Neural cell (in vitro differentiated cells): ENCODE data around the gene VSIG4. TPM values are rescaled to one million over a fixed set of nuclear protein-coding genes. Genes with fewer than 3 reads are reported as not detected.

Experiments used
- H2AFZ ChIP-seq: fragments of 200-600, 300-800 bp; sonication (generic), shearing (Covaris generic); 2 replicates; pipeline ENCODE4 v1.6.0; 2014; ENCODE audit warnings: low read depth, mild to moderate bottlenecking, antibody characterized with exemption, low read length, moderate library complexity
- H3F3A ChIP-seq: fragments of 200-600 bp; shearing (Covaris generic); 2 replicates; pipeline ENCODE4 v1.6.1; 2016; ENCODE audit warnings: mild to moderate bottlenecking, moderate library complexity, mixed read lengths, antibody characterized with exemption, low read length; ENCODE audit not compliant: insufficient read depth, poor library complexity, severe bottlenecking
- H3K27ac ChIP-seq: fragments of 200-600, 300-800 bp; sonication (generic), shearing (Covaris generic); 2 replicates; pipeline ENCODE4 v1.5.1; 2014; ENCODE audit warnings: mild to moderate bottlenecking, low read length, moderate library complexity
- H3K27me3 ChIP-seq: fragments of 300-800, 200-600 bp; sonication (generic), shearing (Covaris generic); 2 replicates; pipeline ENCODE4 v1.6.0; 2014; ENCODE audit warnings: mild to moderate bottlenecking, low read depth, low read length, moderate library complexity; ENCODE audit not compliant: insufficient read depth
- H3K36me3 ChIP-seq: fragments of 300-800, 200-600 bp; sonication (generic), shearing (Covaris generic); 2 replicates; pipeline ENCODE4 v1.5.1; 2014; ENCODE audit warnings: mild to moderate bottlenecking, antibody characterized with exemption, low read length, moderate library complexity; ENCODE audit not compliant: insufficient read depth
- H3K4me2 ChIP-seq: fragments of 300-800, 200-600 bp; sonication (generic), shearing (Covaris generic); 2 replicates; pipeline ENCODE4 v1.6.0; 2014; ENCODE audit warnings: mild to moderate bottlenecking, low read length
- H3K4me3 ChIP-seq: fragments of 300-800, 200-600 bp; sonication (generic), shearing (Covaris generic); 2 replicates; pipeline ENCODE4 v1.5.1; 2014; ENCODE audit warnings: mild to moderate bottlenecking, low read length, moderate library complexity
- H3K79me2 ChIP-seq: fragments of 200-600 bp; shearing (Covaris generic); replicated peaks from 2 replicates; pipeline ENCODE4 v1.6.0; 2014; ENCODE audit warnings: mild to moderate bottlenecking, low read length, moderate library complexity; ENCODE audit not compliant: insufficient read depth
- H3K9ac ChIP-seq: fragments of 300-800, 200-600 bp; sonication (generic), shearing (Covaris generic); 2 replicates; pipeline ENCODE4 v1.6.1; 2016; ENCODE audit warnings: mild to moderate bottlenecking, low read length, mixed read lengths
- H3K9me2 ChIP-seq: fragments of 200-600 bp; shearing (Covaris generic); 2 replicates; pipeline ENCODE4 v1.6.1; 2016; ENCODE audit warnings: mild to moderate bottlenecking, low read length, mixed read lengths; ENCODE audit not compliant: insufficient read depth
- H3K9me3 ChIP-seq: fragments of 200-600, 300-800 bp; sonication (generic), shearing (Covaris generic); 2 replicates; pipeline ENCODE4 v1.6.1; 2016; ENCODE audit warnings: mild to moderate bottlenecking, mixed run types, low read length, moderate library complexity, mixed read lengths
- H4K20me1 ChIP-seq: fragments of 200-600 bp; shearing (Covaris generic); 2 replicates; pipeline ENCODE4 v1.6.1; 2016; ENCODE audit warnings: mild to moderate bottlenecking, mixed run types; ENCODE audit not compliant: insufficient read depth
- EP300 ChIP-seq: fragments of 450-650 bp; conservative IDR thresholded peaks from 2 replicates; pipeline ENCODE4 v1.6.1; 2014; ENCODE audit warnings: antibody characterized with exemption, mild to moderate bottlenecking, moderate library complexity; ENCODE audit not compliant: poor library complexity, severe bottlenecking
- EZH2 ChIP-seq: fragments of 200-600, 300-800 bp; shearing (Covaris generic), sonication (generic); IDR thresholded peaks from 2 replicates; pipeline ENCODE4 v1.6.1; 2014; ENCODE audit warnings: antibody characterized with exemption, low read length, borderline replicate concordance, mild to moderate bottlenecking; ENCODE audit not compliant: insufficient read depth, poor library complexity, severe bottlenecking
- MXI1 ChIP-seq: fragments of 450-650 bp; conservative IDR thresholded peaks from 2 replicates; pipeline ENCODE4 v1.6.1; 2014; ENCODE audit warnings: antibody characterized with exemption, mild to moderate bottlenecking; ENCODE audit not compliant: poor library complexity, severe bottlenecking
- POLR2AphosphoS5 ChIP-seq: IDR thresholded peaks from 2 replicates; pipeline ENCODE4 v1.6.1; 2012
- RAD21 ChIP-seq: fragments of 450-650 bp; conservative IDR thresholded peaks from 2 replicates; pipeline ENCODE4 v1.6.1; 2014; ENCODE audit warnings: antibody characterized with exemption, mild to moderate bottlenecking, moderate library complexity
- SMC3 ChIP-seq: fragments of 450-650 bp; conservative IDR thresholded peaks from 2 replicates; pipeline ENCODE4 v1.6.1; 2014; ENCODE audit warnings: antibody characterized with exemption, mild to moderate bottlenecking, moderate library complexity; ENCODE audit not compliant: poor library complexity
- TAF1 ChIP-seq: IDR thresholded peaks from 2 replicates; pipeline ENCODE4 v1.6.1; 2012; ENCODE audit warnings: low read depth
- polyA plus RNA-seq: library from polyadenylated mRNA; depleted of rRNA; stranded (reverse); fragments of >200 nt; gene quantifications from 2 replicates; pipeline ENCODE4 v1.2.3, GENCODE V29; 2014
- TF ChIP-seq, protein P1 (sequence below): IDR thresholded peaks from 2 replicates; pipeline ENCODE4 v1.6.1; 2012; ENCODE audit warnings: borderline replicate concordance
- TF ChIP-seq, protein P2 (sequence below): fragments of 450-650 bp; IDR thresholded peaks from 2 replicates; pipeline ENCODE4 v1.5.1; 2014; ENCODE audit warnings: antibody characterized with exemption, mild to moderate bottlenecking, moderate library complexity; ENCODE audit not compliant: poor library complexity, severe bottlenecking

The VSIG4 gene
- polyA plus RNA-seq, 1 donor from 2014 or later = not detected

DNA sequence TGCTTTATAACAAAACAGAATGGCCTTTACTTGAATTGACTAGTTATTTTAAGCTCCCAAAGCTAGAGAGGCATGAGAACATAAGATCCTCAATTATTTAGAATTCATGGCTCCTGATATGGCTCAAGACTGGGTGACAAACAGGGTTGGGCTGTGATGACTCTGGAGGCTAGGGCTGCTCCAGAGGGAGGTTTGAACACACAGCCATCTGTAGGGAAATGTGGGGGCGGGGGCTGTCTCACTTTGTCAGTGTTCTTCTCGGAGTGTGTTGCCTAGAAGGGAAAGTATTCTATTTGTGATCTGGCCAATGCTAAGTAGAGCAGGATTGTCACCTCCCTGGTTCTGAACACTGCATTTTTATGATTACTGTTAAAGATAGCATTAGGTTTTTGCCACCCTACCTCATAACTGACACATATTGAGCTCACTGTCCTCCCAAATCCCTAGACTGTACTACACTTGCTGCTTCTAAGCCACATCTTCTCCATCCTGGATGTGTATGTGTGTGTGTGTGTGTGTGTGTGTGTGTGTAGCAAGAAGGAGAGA, 45.9 kb downstream of the VSIG4 start:
- no peaks in the 10 kb centered on the region for H3K36me3 ChIP-seq
- no peak overlapping the region for H3K27ac ChIP-seq
- no peaks in the 10 kb centered on the region for H4K20me1 ChIP-seq
- no peaks in the 10 kb centered on the region for H3K9me2 ChIP-seq
- H2AFZ ChIP-seq = no peak overlapping the region
- no peaks in the 10 kb centered on the region for H3K9me3 ChIP-seq
- H3K9ac ChIP-seq = no peak overlapping the region
- no peak overlapping the region for H3K4me2 ChIP-seq
- no peaks in the 10 kb centered on the region for H3K27me3 ChIP-seq
- no peaks in the 10 kb centered on the region for H3F3A ChIP-seq
- TF ChIP-seq TAF1 = no peak
- no peak for TF ChIP-seq RAD21
- TF ChIP-seq, protein P1, sequence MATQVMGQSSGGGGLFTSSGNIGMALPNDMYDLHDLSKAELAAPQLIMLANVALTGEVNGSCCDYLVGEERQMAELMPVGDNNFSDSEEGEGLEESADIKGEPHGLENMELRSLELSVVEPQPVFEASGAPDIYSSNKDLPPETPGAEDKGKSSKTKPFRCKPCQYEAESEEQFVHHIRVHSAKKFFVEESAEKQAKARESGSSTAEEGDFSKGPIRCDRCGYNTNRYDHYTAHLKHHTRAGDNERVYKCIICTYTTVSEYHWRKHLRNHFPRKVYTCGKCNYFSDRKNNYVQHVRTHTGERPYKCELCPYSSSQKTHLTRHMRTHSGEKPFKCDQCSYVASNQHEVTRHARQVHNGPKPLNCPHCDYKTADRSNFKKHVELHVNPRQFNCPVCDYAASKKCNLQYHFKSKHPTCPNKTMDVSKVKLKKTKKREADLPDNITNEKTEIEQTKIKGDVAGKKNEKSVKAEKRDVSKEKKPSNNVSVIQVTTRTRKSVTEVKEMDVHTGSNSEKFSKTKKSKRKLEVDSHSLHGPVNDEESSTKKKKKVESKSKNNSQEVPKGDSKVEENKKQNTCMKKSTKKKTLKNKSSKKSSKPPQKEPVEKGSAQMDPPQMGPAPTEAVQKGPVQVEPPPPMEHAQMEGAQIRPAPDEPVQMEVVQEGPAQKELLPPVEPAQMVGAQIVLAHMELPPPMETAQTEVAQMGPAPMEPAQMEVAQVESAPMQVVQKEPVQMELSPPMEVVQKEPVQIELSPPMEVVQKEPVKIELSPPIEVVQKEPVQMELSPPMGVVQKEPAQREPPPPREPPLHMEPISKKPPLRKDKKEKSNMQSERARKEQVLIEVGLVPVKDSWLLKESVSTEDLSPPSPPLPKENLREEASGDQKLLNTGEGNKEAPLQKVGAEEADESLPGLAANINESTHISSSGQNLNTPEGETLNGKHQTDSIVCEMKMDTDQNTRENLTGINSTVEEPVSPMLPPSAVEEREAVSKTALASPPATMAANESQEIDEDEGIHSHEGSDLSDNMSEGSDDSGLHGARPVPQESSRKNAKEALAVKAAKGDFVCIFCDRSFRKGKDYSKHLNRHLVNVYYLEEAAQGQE = no peak
- no peak for TF ChIP-seq EZH2
- TF ChIP-seq, protein P2, sequence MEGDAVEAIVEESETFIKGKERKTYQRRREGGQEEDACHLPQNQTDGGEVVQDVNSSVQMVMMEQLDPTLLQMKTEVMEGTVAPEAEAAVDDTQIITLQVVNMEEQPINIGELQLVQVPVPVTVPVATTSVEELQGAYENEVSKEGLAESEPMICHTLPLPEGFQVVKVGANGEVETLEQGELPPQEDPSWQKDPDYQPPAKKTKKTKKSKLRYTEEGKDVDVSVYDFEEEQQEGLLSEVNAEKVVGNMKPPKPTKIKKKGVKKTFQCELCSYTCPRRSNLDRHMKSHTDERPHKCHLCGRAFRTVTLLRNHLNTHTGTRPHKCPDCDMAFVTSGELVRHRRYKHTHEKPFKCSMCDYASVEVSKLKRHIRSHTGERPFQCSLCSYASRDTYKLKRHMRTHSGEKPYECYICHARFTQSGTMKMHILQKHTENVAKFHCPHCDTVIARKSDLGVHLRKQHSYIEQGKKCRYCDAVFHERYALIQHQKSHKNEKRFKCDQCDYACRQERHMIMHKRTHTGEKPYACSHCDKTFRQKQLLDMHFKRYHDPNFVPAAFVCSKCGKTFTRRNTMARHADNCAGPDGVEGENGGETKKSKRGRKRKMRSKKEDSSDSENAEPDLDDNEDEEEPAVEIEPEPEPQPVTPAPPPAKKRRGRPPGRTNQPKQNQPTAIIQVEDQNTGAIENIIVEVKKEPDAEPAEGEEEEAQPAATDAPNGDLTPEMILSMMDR = no peak
- TF ChIP-seq MXI1 = no peak
- TF ChIP-seq SMC3 = no peak
- TF ChIP-seq POLR2AphosphoS5 = no peak
- no peak for TF ChIP-seq EP300
- no peak overlapping the region for H3K4me3 ChIP-seq
- H3K79me2 ChIP-seq = no peaks in the 10 kb centered on the region

DNA sequence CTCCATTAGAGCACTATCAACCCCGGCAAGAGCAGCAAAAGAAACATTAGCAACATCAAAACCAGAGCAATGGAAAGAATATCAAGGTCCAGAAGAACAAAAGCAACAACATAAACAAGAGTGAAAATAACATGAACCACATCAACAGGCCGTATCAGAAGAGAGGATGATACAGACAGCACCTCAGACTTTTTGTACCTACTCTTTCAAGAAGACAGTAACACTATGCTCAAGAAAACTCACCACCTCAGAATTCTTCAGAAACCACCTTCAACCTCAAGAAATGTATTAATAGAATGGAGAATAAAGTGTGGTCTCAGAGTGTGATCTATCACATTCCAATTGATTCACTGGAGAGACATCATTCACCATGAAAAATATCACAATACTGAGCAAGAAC, 46.5 kb downstream of the VSIG4 start:
- TF ChIP-seq POLR2AphosphoS5 (no peak), RAD21 (no peak), TAF1 (no peak), EP300 (no peak)
- TF ChIP-seq, protein P1 = no peak
- H3K9me3 ChIP-seq = no peaks in the 10 kb centered on the region

More for the DNA sequence above, 46.5 kb downstream of the VSIG4 start:
- Histone ChIP-seq H3K4me2 (no peak overlapping the region), H3K36me3 (no peaks in the 10 kb centered on the region), H2AFZ (no peak overlapping the region), H3K9me2 (no peaks in the 10 kb centered on the region), H3K27ac (no peak overlapping the region), H3K9ac (no peak overlapping the region), H3K79me2 (no peaks in the 10 kb centered on the region), H4K20me1 (no peaks in the 10 kb centered on the region), H3K27me3 (no peaks in the 10 kb centered on the region), H3K4me3 (no peak overlapping the region), H3F3A (no peaks in the 10 kb centered on the region)
